ENCODE data around the gene PEBP1. TPM values are rescaled to one million over a fixed set of nuclear protein-coding genes. Genes with fewer than 3 reads are reported as not detected.

Gene PEBP1
- total RNA-seq, 4 donors from 2014 or later = 294 to 370 (median 337) TPM

- Histone ChIP-seq H3K4me3 (no peak overlapping the region), H3K27ac (no peak overlapping the region), H3K27me3 (no peaks in the 10 kb centered on the region), H3K36me3 (peaks cover 0 to 42% of the 10 kb centered on the region in 2 donors), H3K4me1 (peaks cover 0 to 14% (median 4%) of the 10 kb centered on the region in 3 donors), H3K9me3 (no peaks in the 10 kb centered on the region)
- no peak for ATAC-seq
- 83 to 91% methylated on average over 1 to 6 of the region's 6 CpGs for WGBS, 2 donors (ENCODE audit: low coverage in 1 of 2)
- no peak for TF ChIP-seq EP300 (IDR thresholded peaks at IDR 0.05)
Measured at GRCh38 chr12:118193958-118194357, 58.0 kb downstream of the PEBP1 start.

Other genes starting within 250 kb of the PEBP1 start
- gene KSR2, start 167.1 kb upstream of the PEBP1 start, total RNA-seq = under 1 TPM in 3 of 4 donors, not detected in 1; under 0.01 to 0.08 (median under 0.01) TPM
- 10 to 100 TPM in 2 of 4 donors, 1 to 10 TPM in 2; 7.3 to 13.5 (median 9.0) TPM for gene RFC5, start 119.4 kb upstream of the PEBP1 start, total RNA-seq
- 10 to 100 TPM; 73.0 to 85.9 (median 81.5) TPM for gene WSB2, start 74.9 kb upstream of the PEBP1 start, total RNA-seq
- 10 to 100 TPM; 14.7 to 24.6 (median 17.6) TPM for gene VSIG10, start 32.1 kb upstream of the PEBP1 start, total RNA-seq
- gene TAOK3, start 236.8 kb downstream of the PEBP1 start, total RNA-seq = 10 to 100 TPM; 26.9 to 55.0 (median 36.7) TPM
- gene SUDS3, start 240.4 kb downstream of the PEBP1 start, total RNA-seq = 10 to 100 TPM; 57.2 to 65.5 (median 61.5) TPM

Data from gastroesophageal sphincter (tissue), 4 donors.